HG02678 (cell line): ENCODE measurements around the gene VCX.
"Not testable (repeated sequence)": the region's sequence is repeated elsewhere in the genome, so short reads cannot be mapped to it uniquely, and the experiment has no call there.

Experiments used
- ATAC-seq: cut with Tn5 transposase; IDR thresholded peaks from one replicate; pipeline ENCODE4 v1.9.1; 2021; ENCODE audit warnings: mild to moderate bottlenecking, moderate library complexity; ENCODE audit not compliant: unreplicated experiment

The VCX gene

DNA sequence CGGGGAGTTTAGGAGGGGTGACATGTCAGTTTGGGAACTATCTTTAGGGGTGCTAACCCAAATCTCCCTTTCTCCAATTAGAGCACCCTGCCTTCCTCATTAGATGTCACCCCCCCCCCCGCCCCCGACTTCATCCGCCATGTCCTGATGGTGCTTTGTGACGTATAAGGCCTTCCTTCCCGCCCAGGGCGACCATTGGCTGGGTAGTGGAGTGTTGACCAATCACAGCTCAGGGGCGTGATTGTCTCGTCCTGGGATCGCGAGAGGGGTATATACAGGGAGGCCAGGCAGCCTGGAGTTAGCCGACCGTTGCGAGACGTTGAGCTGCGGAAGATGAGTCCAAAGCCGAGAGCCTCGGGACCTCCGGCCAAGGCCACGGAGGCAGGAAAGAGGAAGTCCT lies at the start of gene VCX:
Gene VCX, plus strand, starts transcription at position 301 of the 400 bp plus-strand sequence. Its CDS starts 33 bp downstream, at position 334.
- ATAC-seq: not testable (repeated sequence)

DNA sequence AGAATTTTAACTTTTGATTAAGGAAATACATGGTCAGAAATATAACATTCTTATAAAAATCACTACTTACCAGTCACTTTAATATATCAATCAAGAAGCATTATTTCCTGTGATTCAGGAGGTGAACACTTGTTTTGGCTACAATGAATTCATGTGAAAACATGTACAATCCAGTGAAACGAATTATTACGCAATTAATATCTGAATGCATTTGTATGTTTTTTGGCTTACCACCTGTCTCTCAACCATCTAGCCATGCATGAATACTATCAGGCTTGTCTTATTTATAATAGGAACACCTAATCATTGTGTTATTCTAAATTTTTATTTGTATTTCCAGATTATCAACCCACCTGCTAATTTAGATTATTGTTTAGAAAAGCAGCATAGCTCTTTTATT lies 44.6 kb upstream of the VCX start:
- no peak for ATAC-seq

DNA sequence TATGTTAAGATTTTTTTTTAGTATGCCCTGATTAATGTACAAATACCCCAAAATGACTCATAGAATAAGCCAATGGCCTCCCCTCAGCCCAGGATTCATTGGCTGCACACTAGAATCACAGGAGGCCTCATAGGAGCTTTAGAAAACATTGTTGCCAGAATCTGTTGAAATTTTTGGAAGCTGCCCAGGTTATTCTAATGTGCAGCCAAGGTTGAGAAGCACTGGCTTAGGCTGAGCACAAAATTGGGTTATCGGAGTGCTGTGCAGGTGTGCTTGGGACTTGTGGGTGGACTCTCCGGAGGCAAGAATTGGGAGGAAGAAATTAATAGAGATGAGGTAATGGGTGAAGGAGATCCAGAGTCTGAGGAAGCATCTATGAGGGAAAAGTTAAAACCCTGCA lies 41.3 kb upstream of the VCX start:
- no peak for ATAC-seq

DNA sequence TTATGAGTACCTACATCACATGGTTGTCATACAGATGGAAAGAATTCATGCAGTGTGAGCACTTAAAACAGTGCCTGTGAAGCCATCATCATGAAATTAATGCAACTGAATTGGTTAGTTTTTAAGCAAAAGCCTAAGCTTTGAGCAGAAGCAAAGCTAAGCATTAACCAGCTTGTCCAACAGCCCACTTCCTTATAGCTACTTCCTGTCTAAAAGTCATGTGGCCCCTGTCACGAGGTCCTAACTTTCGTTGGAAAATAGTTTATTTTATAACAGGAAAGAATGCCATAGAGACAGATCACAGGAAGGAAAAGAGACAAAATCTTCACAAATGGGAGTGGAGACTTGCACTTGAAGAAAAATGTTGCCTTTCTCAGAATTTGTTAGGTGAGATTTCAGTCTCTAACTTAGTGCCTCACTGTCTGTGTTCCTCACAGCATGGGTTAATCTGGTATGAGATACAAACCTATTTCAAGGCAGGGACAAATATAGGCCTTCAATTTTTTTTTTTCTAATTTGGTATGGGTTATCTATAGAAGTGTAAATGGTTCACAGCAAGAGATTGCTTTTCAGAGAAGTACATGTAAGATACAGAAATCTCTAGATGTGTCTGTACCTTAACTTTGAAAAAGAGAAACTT lies 27.7 kb upstream of the VCX start:
- no peak for ATAC-seq

DNA sequence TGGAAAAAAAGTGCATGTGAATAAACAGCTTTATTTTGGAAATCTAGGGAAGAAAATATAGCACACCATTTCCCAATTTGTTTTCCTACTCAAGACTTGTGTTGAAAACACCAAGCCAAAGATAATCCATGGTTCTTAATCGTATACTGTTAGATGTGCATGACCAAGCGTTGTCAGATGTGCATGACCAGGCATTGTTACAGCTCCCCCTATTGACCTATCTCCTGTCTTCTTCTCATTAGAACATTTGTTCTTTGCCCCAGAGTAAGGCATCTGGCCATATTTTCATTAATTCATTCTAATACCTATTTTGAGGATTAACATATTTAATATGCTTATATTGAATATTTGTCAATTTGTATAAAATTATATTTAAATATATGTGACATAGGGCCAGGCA lies 14.4 kb upstream of the VCX start:
- no peak for ATAC-seq

DNA sequence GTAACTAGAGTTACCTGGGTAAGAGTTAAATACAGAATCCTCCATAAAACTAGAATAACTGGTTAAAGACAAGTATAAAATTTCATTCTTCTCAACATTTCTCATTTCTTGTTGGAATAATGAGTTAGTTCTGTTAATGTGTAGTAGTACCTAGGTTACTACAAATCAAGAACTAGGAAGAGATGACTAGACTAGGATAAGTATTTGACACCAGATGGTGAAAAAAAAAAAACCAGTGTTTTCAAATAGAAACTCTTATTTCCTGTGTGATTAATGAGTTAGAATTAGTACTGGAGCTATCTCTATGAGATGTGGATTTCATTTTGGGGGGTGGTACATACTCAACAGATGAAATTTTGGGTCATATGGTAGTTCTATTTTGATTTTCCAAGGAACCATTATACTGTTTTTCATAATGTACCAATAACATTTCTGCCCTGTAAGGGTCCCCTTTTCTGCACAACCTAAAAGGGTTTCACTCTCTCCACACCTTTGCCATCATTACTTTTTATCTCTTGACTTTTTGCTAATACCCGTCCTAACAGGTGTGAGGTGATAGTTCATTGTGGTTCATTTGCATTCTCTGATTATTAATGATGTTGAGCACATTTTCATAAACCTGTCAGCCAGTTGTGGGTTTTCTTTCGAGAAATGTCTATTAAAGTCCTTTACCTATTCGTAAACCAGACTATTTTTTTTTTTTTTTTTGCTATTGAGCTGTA lies 1.7 kb upstream of the VCX start:
- ATAC-seq: no peak

DNA sequence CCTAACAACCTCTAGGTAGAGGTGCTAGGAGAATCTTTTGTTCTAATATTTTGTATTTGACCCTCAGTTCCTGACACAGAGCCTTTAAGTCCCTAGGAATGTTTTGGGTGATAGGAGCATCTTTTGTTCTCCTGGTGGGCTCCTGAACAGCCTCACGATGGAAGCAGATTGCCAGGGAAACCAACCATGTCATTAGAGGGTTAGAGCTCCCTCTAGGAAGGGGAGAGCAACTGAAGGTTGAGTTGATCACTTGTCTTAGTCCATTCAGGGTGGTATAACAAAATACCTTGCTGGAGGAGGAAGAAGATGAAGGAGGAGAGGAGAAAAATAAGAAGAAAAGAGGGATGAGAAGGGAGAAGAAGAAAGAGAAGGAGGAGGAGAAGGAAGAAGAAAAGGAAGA lies 9.2 kb downstream of the VCX start:
- ATAC-seq: no peak

DNA sequence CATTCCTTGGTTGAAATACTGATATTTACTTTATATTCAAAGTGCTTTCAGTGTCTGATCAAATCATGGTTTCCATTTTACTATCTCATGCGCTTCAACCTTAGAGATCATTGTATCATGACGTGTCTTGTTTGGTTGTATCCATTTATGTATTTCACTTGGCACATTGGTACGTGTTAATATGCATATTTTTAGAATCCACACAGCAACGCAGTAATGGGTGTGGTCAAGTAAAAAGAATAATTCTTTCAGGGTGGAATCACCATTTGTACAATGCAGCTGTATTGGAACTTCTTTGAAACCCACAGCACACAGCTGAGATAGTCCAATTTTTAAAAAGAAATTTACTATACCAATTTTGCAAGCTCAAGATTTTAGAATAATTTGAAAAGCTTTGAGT lies 29.1 kb downstream of the VCX start:
- no peak for ATAC-seq

DNA sequence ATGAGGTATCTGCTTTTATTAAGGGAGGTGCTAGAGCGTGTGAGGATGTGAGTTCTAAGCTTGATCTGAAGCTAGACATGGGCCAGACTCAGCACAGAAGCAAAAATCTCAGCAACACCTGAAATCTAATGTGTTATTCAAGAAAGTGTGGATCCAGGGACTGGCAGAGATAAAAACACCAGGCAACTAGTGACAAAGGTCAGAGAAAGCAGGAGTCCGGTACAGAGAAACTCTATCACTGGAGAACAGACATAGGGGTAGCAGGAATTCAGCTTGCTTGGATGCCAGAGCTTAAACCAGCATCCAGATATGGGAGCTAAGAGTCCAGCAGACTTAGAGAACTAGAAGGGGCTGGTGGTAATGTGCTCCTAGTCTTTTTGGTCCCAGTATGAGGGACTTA lies 34.0 kb downstream of the VCX start:
- ATAC-seq: no peak

DNA sequence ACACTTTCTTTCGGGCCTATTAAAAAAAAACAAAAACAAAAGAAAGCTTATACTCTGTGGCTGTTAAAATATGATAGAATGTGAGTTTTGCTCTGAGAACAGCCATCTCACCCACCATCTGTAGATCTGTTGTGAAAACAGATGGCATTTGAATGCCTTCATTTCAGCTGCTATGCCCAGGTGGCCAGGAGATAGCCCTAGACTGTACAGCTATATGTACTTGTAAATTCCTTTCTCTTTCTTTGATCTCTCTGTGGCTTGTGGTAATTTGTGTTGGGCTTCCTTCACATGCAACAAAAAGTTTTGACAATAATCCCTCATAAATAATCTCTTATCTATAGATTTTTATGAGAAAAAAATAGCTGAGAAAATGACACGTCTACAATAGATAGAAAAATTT lies 46.2 kb downstream of the VCX start:
- ATAC-seq: no peak

DNA sequence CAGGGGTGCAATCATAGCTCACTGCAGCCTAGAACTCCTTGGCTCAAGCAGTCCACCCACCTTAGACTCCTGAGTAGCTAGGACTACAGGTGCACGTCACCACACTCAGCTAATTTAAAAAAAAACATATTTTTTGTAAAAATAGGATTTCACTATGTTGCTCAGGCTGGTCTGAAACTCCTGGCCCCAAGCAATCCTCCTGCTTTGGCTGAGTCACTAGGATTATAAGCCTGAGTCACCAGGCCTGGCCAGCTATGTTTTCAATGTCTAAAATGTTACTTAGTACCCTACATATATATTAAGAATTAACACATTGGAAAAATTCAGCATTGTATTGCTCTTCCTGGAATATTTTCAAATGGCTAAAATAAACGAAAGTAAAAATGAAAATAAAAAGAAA lies 46.7 kb downstream of the VCX start:
- ATAC-seq: no peak

DNA sequence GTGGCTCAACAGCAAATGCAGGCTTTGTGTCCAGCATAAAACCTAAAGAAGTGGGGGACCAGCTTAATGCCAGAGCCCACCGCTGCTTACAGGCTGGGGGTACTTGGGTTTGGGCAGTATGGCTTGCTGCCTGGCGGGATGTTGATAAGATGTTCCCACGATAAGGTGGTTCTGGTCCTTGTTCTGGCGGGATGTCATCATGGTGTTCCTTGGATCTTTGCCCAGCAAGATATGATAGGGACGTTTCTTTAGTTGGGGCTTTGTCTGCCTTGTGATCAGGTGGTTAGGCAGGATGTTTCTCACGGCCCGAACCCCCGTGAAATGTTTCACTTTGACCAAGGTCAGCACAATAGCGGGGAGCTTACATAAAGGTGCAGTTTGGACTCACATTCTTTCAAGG lies 49.0 kb downstream of the VCX start:
- ATAC-seq: no peak
